HG02973 (cell line): Measurements from ENCODE around the gene RPS6KA3.

Experiments used
- ATAC-seq: cut with Tn5 transposase; IDR thresholded peaks from one replicate; pipeline ENCODE4 v1.9.1; 2021; ENCODE audit warnings: moderate library complexity; ENCODE audit not compliant: unreplicated experiment

RPS6KA3 gene

DNA sequence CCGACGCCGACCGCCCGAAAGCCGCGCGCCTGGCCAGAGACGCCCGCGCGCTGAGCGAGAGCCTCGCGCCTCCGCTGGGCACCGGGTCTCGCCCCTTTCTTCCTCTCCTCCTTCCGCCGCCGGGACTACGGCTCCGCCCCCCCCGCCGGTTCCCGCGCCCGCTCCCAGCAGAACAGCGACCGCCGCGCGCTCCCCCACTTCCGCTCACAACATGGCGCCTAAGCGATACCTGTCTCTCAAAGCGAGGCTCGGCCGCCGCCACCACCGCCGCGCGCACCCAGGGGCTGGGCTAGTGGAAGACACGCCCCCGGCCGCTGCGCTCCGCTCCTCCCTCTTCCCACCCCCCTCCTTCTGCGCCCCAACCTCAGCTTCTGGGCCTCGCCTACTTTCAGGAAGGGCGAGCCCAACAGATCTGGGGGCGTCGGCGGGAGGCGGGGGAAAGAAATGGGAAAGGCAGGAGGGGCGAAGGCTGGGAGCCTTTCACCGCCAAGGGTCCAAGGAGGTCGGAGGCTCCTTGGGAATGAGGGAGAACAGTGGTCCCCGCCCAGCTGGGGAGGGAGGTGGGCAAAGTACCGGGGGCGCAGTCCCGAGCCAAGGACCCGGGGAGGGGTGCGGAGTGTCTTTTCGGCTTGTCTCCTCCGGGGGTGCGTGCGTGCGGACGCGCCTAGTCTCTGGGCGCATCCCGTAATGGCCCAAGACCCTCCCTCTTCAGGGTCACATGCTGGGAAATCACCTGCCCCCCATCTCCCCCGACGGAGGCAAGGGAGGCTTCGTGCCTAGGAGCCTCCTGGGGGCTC is at the start of gene RPS6KA3:
TSS of gene RPS6KA3 (minus strand) at position 100 of the 797 bp plus-strand sequence. CDS start 277 bp downstream, outside the sequence.
- peak; percentile 75 for ATAC-seq

DNA sequence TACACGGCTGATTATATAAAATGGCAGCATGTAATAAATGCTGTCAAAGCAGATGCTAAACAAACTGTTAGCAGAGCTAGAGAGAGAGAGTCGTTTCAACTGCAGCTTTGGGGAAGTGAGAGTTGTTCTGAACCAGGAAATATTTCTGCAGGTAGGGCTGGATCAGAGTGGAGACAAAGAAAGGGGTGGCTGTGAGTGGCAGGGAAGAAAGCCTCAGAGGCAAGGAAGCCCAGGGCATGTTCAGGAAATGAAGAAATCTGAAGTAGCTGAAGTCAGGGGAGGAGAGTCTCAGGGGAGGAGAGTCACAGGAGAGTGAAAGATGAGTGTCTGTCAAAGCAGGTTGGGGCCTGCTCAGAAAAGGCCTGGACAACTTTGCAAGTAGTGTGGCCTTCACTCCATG is 48.4 kb upstream of the RPS6KA3 start:
- ATAC-seq: peak; percentile 78

DNA sequence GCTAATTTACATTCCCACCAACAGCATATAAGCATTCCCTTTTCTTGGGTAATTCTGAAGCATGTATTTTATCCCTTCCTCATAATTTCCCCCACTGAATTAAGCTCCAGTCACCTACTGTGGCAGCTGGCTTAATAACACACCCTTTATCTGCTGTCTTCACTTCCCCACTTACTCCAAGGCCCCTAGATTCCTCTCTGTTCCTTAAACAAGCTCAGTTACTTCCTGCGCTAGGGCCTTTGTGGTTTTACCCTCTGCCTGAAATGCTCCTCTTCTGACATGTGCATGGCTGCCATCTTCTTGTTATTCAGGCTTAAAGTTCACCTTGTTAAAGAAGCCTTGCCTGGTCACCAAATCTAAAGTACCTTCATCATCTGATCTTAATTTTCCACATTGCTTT is 47.2 kb upstream of the RPS6KA3 start:
- no peak for ATAC-seq

DNA sequence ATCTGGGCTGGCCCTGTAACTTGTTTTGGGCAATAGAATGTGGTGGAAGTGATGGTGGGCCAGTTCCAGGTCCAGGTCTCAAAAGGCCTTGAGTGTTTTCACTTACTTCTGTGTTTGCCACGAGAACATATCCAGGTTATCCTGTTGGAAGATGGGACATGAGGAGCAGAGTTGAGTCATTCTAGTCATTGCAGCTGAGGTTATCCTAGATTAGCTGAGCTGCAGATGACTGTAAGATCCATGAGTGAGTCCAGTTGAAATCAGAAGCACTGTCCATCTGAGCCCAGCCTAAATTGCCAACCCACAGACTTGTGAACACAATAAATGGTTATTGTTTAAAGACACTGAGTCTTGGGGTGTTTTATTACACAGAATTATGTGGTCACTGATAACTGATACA is 45.3 kb upstream of the RPS6KA3 start:
- ATAC-seq: no peak

DNA sequence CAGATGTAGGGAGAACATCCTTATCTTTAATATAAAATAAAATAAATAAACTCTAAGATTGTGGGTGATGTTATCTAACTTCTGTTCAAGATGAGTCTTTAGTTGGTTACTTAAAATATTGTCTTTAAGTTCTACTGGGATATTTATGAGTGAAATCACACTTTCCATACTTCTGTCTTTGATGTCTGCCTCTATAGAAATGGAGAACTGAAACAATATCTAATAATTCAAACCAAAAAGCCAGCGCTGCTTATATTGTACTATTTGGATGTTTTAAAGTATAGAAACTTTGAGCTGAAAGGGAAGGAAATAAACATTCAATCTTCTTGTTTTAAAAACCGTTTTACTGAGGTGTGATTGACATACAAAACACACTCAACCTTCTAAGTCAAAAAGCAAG is 44.8 kb upstream of the RPS6KA3 start:
- ATAC-seq: no peak

DNA sequence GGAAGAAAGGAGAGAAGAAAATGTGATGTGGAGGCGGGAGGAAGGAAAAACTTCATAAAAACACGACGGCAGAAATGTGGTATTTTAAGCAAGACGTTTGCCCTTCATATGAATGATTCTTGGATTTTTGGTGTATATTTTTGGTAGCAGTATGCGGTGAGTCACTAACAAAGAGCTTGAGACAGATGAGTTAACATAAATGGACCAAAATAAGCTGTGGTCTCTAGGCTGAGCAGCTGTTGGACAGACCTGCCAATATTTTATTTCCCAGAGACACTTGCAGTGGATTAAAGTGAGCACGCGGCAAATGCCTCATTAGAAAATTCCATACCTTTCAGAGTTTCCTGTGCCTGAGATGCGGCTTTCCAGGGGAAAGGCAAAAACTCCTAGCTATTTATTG is 43.1 kb upstream of the RPS6KA3 start:
- ATAC-seq: no peak

DNA sequence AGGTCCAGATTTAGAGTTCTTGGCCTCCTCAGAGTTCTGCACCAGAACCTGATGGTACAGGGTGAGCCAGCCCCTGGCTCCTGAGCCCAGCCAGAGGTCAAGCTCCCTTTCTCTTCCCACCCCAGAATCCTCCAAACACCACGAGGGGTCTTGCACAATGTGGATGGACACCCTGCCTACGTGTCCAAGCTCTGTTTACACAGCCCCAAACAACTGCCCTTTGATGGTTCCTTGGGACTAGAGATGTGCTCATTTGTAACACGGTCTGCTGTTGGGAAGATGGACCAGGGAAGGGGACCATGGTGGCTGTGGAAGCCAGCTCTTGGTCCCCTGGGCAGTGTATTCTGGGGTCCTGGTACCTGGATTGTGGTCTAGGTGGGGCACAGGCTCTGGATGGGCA is 40.0 kb upstream of the RPS6KA3 start:
- ATAC-seq: no peak

DNA sequence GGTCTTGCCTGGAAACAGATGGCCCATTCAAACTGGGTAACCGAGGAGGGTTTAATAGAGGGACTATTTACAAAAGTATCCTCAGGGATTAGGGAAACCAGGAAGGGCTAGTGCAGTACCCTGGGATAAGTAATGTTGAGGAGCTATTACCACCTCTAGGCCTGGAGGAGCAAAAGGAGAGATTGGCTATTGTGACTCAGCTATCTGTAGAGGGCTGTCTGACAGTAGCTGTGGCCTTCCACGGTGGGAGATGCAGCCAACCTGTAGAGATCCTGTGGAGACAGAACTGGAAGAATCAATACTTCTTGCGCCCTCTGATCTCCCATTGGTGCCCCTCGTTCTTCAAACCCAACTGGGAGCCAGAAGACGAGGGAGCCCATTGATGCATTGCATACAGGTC is 34.1 kb upstream of the RPS6KA3 start:
- no peak for ATAC-seq

DNA sequence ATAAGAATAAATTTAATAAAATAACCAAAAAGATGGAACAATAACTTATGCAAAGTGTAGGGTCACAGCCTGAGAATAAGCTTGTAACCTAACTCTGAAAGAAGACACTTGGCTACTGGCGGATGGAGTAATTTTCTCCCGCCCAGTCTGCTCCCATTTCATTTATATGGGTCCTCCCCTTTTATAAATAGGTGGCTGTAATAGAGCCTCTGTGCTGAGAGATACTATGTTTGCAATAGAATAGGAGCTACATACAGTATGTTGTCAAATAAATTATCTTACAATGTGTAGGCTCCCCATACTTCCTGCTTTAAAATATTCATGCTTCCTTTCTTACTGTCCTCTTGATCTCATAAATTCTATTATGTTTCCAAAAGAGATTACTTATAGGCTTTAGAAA is 28.2 kb upstream of the RPS6KA3 start:
- ATAC-seq: no peak

DNA sequence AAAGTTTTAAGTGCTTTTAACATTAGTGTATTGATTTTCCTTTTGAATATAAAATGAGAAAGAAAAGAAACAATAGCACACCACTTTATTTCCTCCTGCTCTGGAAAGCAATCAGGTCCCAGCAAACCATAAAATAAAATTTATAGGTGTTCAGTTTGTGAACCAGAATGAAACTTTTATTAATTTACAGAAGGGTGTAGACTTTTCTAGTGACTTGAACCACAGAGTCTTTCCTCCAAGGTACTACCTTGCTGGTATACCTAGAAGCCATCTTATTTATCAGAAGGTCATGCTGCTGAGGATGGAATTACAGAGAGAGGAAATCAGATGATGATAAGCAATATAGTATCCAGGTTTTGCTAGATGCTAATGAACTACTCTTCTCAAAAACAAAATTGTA is 27.6 kb upstream of the RPS6KA3 start:
- no peak for ATAC-seq

DNA sequence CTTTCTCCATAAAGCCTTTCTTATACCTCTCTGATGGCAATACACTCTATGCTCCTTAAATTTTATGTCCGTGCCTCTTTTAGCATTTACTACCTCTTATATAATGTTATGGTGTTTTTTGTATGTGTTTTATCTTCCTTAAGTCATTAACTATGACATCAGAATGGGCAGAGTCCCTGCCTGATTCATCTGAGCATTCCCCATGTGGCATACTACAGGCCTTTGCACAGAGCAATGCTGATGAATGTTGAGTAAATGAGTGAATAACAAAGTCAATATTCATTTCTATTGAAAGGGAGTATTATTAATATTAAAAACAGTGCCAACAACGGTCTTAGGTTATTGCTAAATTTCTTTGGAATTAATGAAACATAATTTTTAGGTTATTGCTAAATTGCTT is 18.8 kb upstream of the RPS6KA3 start:
- ATAC-seq: no peak

DNA sequence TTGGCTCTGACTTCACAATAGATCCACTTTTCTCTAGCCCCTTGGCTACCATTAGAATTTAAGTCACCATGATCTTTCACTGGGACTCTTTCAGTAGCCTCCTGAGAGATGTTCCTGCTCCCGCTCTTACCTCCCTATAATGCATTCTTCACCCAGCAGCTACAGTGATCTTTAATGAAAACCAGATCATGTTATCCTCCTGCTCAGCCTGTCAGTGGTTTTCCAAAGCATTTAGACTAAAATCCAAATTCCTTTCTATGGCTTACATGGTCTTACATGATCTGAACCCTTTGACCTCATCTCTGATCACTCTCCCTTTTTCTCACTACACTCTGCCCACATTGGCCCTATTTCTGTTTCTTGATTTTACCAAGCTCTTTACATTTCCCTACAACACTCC is 18.3 kb upstream of the RPS6KA3 start:
- ATAC-seq: no peak

DNA sequence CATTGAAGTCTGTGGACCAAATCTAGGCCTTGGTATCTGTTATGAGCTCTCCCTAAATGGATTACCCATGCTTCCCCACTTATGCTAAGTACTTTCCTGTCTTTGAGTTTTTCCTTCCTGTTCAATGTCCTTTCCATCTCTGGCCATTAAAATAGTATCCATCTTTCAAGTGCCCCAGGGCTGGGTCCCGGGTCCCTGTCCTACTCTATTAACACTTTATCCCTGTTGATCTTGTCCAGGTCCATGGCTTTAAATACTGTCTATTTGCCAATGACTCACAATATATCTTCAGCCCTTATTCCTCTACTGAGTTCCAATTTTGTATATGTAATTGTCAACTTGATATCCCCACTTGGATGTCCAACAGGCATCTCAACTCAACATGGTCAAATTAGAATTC is 17.7 kb upstream of the RPS6KA3 start:
- no peak for ATAC-seq

DNA sequence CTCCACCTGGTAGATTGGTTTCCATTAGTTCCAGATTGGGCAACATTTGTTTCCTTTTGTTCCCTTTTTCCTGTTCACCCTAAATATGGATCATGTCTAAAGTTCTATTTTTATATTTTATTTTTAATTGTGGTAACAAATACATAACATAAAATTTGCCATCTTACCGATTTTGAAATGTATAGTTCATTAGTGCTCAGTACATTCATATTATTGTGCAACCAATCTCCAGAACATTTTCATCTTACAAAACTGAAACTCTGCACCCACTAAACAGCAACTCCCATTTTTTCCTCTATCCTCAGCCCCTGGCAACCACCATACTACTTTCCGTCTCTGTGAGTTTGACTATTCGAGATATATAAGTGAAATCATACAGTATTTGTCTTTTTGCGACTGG is 14.2 kb upstream of the RPS6KA3 start:
- no peak for ATAC-seq

DNA sequence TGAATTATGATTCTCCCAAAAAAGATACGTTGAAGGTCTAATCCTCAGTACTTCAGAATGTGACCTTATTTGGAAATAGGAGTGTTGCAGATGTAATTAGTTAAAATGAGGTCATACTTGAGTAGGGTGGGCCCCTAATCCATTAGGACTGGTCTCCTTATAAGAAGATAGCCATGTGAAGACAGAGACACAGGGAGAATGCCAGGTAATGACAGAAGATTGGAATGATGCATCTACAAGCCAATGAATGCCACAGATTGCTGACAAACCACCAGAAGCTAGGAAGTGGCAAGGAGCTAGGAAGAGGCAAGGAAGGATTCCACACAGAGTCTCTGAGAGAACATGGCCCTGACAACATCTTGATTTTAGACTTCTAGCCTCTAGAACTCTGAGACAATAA is 7.4 kb upstream of the RPS6KA3 start:
- ATAC-seq: no peak

DNA sequence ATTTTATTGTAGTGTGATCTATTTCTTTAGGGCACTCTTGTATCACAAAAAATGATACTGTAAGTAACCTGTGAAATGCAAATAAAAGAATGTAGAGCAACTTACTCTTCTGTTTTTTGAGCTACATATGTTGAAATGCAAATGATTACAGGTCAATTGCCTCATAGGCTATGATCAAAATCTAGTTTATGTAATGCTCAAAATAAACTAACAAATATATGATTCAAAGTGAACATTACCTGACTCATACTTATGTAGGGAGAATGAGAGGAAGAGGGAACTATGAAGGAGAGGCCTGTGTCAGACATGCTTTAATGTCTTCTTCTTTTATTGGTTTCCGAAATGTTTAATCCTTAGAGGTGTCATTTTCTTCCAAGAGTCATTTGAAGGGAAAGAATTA is 5.0 kb upstream of the RPS6KA3 start:
- ATAC-seq: no peak

DNA sequence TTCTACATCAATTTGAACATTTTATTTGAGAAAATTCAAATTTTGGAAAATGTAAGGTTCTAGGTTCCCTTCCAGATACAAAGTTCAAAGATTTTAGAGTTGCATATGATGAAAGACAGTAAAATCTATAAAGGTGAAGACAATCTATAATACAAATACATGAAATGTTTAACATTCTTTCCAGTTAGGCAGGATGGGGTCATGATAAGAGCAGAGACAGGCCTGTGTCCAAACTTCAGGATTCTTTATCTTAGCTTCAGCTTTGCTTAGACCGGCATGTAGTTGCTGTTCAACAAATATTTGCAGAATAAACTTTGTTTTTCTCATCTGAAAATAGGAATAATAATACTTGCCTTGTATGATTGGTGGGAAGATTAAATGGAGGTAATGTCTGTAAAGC is 4.5 kb upstream of the RPS6KA3 start:
- ATAC-seq: no peak

DNA sequence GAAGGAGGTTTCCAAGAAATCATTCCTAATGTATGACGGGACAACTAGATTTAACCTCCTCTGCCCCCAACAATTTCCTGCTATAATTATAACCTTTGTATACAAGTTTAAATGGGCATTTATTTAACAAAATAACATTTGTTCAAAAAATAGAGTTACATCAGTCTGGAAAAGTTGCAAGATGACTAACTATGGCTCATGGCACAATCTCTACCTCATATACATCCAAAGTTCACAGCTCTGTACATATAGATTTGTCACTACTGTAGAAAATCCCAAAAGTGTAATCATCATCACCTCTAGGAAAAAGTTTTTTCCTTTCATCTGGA is 3.8 kb upstream of the RPS6KA3 start:
- no peak for ATAC-seq

DNA sequence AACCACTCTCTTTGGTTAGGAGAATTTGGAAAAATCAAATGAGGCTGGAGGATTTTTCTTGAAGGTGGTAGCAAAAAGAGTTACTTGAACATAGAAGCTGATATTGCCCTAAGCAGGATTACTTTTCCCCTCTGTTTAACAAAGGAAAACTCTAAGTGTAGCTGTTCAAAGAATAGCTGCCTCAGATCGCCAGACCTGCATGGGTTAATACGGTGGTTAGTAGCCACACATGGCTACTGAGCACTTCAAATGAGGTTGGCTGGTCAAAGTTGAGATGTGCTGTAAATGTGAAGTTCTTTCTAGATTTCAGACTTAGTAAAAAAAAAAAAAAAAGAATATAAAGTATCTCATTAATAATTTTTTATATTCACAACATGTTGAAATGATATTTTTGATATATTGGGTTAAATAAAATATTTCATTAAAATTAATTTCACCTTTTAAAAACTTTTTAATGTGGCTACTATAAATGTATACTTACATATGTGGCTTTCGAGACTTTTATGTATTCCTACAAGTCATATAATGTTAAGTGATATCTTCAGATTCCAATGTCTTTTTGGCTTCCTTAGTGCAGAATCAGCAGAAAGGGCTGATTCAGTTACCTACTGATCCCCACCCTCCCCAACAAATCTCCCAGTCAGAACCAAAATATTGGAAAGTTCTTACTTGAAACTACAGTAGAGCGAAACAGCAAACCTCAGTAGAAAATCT is 3.3 kb upstream of the RPS6KA3 start:
- no peak for ATAC-seq

DNA sequence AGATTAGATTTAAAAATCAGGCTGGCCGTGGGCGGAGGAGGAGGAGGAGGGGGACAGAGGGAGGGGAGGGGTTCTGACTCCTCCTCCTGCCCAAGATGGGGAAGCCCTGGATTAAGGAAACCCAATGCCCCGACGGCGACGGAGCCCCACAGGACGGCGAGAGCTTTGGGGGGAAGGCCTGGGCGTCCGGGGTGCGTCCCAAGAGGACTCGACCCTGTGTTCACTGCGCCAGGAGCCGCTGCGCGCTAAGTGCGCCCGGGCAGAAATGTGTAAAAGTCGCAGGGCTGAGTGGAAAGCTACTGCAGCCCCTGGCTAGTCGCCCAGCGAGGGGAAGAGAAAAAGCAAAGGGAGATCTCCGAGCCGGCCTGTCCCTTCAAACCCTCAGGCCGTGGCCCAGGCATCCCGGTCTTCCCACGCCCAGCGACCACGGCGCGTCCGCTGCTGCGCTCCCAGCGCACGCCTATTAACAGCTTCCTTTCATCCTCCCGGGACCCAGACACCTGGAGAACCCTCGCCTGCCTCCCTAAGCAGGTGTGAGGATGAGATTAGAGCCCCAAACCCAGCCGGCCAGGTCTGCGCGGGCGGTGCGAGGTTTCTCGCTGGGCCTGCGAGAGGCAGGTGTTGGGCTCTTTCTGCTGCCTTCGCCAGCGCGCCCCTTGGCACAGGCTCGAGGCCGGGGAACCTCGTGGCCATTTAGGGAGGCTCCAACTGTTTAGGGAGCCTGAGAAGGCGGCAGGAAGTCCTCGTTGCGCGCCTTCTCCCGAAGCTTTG is 1.4 kb upstream of the RPS6KA3 start:
- ATAC-seq: no peak

DNA sequence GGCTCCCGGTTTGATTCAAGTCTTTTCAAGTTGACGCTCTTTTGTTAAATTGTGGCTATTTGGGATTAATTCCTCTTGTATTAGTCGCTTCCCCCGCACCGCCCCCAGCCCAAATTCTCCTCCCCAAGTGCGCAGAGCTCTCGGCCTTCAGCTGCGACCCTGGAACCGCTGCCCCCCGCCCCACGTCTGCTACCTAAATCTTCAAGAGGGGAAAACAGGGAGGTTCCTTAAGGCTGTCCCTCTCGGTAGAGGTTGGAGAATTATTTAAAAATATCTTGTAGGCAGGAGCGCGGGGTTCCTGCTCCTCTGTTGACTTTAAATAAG is 860 bp upstream of the RPS6KA3 start:
- ATAC-seq: no peak
